Activated T-helper 1 cell treated with Interleukin-2 at 50 U/mL for 16 hours (primary cell): ENCODE data around the gene FANCD2OS.
A peak's percentile ranks its signal among the peaks of the same experiment; 100 is the strongest.
"Not testable (repeated sequence)": the region's sequence is repeated elsewhere in the genome, so short reads cannot be mapped to it uniquely, and the experiment has no call there.

ENCODE experiments used
- DNase-seq: peaks from one replicate; pipeline ENCODE4 v3.0.0-alpha.2; 2020; ENCODE audit warnings: low read depth

The FANCD2OS gene

GRCh38 chr3:10108091-10108490 lies at the start of gene FANCD2OS:
Gene FANCD2OS (minus strand): TSS chr3:10108255. CDS start chr3:10104774, 3,481 bp downstream.
- no peak for DNase-seq

- DNase-seq, result no peak
Observed at GRCh38 chr3:10157031-10157430, 49.0 kb upstream of the FANCD2OS start.

- no peak for DNase-seq
Observed at GRCh38 chr3:10155658-10156057, 47.6 kb upstream of the FANCD2OS start.

GRCh38 chr3:10155123-10155472 lies 47.0 kb upstream of the FANCD2OS start:
- no peak for DNase-seq

GRCh38 chr3:10154335-10155122 lies 46.5 kb upstream of the FANCD2OS start:
- DNase-seq, result no peak

- no peak for DNase-seq
Observed at GRCh38 chr3:10150987-10151386, 42.9 kb upstream of the FANCD2OS start.

- DNase-seq, result no peak
Observed at GRCh38 chr3:10149226-10149625, 41.2 kb upstream of the FANCD2OS start.

GRCh38 chr3:10145685-10146084 lies 37.6 kb upstream of the FANCD2OS start:
- no peak for DNase-seq

- DNase-seq, result no peak
Observed at GRCh38 chr3:10142707-10143560, 34.9 kb upstream of the FANCD2OS start.

GRCh38 chr3:10140996-10141546 lies 33.0 kb upstream of the FANCD2OS start:
- no peak for DNase-seq

GRCh38 chr3:10137178-10137577 lies 29.1 kb upstream of the FANCD2OS start:
- DNase-seq, result no peak

- DNase-seq, result no peak
Observed at GRCh38 chr3:10136426-10137005, 28.5 kb upstream of the FANCD2OS start.

- not testable (repeated sequence) for DNase-seq
Observed at GRCh38 chr3:10135872-10136271, 27.8 kb upstream of the FANCD2OS start.

- DNase-seq, result no peak
Observed at GRCh38 chr3:10122724-10123123, 14.7 kb upstream of the FANCD2OS start.

- DNase-seq, result no peak
Observed at GRCh38 chr3:10121064-10121463, 13.0 kb upstream of the FANCD2OS start.

- no peak for DNase-seq
Observed at GRCh38 chr3:10119376-10119775, 11.3 kb upstream of the FANCD2OS start.

- no peak for DNase-seq
Observed at GRCh38 chr3:10116928-10117327, 8.9 kb upstream of the FANCD2OS start.

GRCh38 chr3:10116138-10116460 lies 8.0 kb upstream of the FANCD2OS start:
- DNase-seq, result no peak

- peak; percentile 89 for DNase-seq
Observed at GRCh38 chr3:10115326-10116137, 7.5 kb upstream of the FANCD2OS start, which contains the start of gene BRK1. Gene BRK1 (plus strand): TSS chr3:10115675. CDS start chr3:10115702, 27 bp downstream.

GRCh38 chr3:10106919-10107318 lies 1.1 kb downstream of the FANCD2OS start:
- DNase-seq, result no peak

GRCh38 chr3:10099041-10099440 lies 9.0 kb downstream of the FANCD2OS start:
- no peak for DNase-seq

- DNase-seq, result no peak
Observed at GRCh38 chr3:10093678-10094077, 14.4 kb downstream of the FANCD2OS start.
